ENCODE data around the gene SLC1A2. TPM values are rescaled to one million over a fixed set of nuclear protein-coding genes. Genes with fewer than 3 reads are reported as not detected.

Gene SLC1A2
- total RNA-seq, 3 donors from 2014 or later, result 0.32 to 23.7 (median 10.5) TPM

GRCh38 chr11:35261197-35261596 lies 158.2 kb downstream of the SLC1A2 start:
- DNase-seq (ENCODE audit: low spot score in 2 of 2), result no peak
- no peak overlapping the region for H3K4me3 ChIP-seq
- no peaks in the 10 kb centered on the region for H3K36me3 ChIP-seq
- intact Hi-C loops (cut with DNase I; ENCODE audit: low total_unique reads), result no loop called here
- H3K4me1 ChIP-seq, result no peaks in the 10 kb centered on the region
- H3K27me3 ChIP-seq, result no peaks in the 10 kb centered on the region
- no peak overlapping the region for H3K27ac ChIP-seq
- TF ChIP-seq CTCF (IDR thresholded peaks at IDR 0.05), result no peak
- no peak for TF ChIP-seq POLR2AphosphoS5 (IDR thresholded peaks at IDR 0.05)
- no peak for TF ChIP-seq POLR2A (IDR thresholded peaks at IDR 0.05)
- H3K9me3 ChIP-seq, result no peaks in the 10 kb centered on the region

- TF ChIP-seq POLR2AphosphoS5 (IDR thresholded peaks at IDR 0.05) (no peak), POLR2A (IDR thresholded peaks at IDR 0.05) (no peak)
- H3K27me3 ChIP-seq, result no peaks in the 10 kb centered on the region
- H3K4me1 ChIP-seq, result no peaks in the 10 kb centered on the region
- no peaks in the 10 kb centered on the region for H3K9me3 ChIP-seq
- intact Hi-C loops (cut with DNase I; ENCODE audit: low total_unique reads), result no loop called here
- H3K27ac ChIP-seq, result no peak overlapping the region
- DNase-seq (ENCODE audit: low spot score in 2 of 2), result no peak
- H3K36me3 ChIP-seq, result no peaks in the 10 kb centered on the region
- H3K4me3 ChIP-seq, result no peak overlapping the region
Observed at GRCh38 chr11:35260342-35260985, 158.9 kb downstream of the SLC1A2 start.

- no peak for TF ChIP-seq POLR2AphosphoS5 (IDR thresholded peaks at IDR 0.05)
- no peak for TF ChIP-seq POLR2A (IDR thresholded peaks at IDR 0.05)
- no peak for DNase-seq (ENCODE audit: low spot score in 2 of 2)
Observed at GRCh38 chr11:35259529-35259928, 159.8 kb downstream of the SLC1A2 start.

GRCh38 chr11:35257281-35257680 lies 162.1 kb downstream of the SLC1A2 start:
- TF ChIP-seq CTCF (IDR thresholded peaks at IDR 0.05) (no peak), POLR2AphosphoS5 (IDR thresholded peaks at IDR 0.05) (no peak), POLR2A (IDR thresholded peaks at IDR 0.05) (no peak)
- Histone ChIP-seq H3K9me3 (no peaks in the 10 kb centered on the region), H3K27ac (no peak overlapping the region), H3K4me3 (no peak overlapping the region), H3K4me1 (no peaks in the 10 kb centered on the region), H3K36me3 (no peaks in the 10 kb centered on the region), H3K27me3 (no peaks in the 10 kb centered on the region)
- no peak for DNase-seq (ENCODE audit: low spot score in 2 of 2)
- intact Hi-C loops (cut with DNase I; ENCODE audit: low total_unique reads), result no loop called here

More at GRCh38 chr11:35259529-35259928, 159.8 kb downstream of the SLC1A2 start:
- Histone ChIP-seq H3K4me1 (no peaks in the 10 kb centered on the region), H3K27ac (no peak overlapping the region), H3K36me3 (no peaks in the 10 kb centered on the region), H3K9me3 (no peaks in the 10 kb centered on the region), H3K27me3 (no peaks in the 10 kb centered on the region), H3K4me3 (no peak overlapping the region)
- intact Hi-C loops (cut with DNase I; ENCODE audit: low total_unique reads), result no loop called here

GRCh38 chr11:35256296-35256695 lies 163.1 kb downstream of the SLC1A2 start:
- intact Hi-C loops (cut with DNase I; ENCODE audit: low total_unique reads), result no loop called here
- no peaks in the 10 kb centered on the region for H3K27me3 ChIP-seq

GRCh38 chr11:35255514-35255913 lies 163.8 kb downstream of the SLC1A2 start:
- TF ChIP-seq POLR2A (IDR thresholded peaks at IDR 0.05) (no peak), POLR2AphosphoS5 (IDR thresholded peaks at IDR 0.05) (no peak), CTCF (IDR thresholded peaks at IDR 0.05) (no peak)
- intact Hi-C loops (cut with DNase I; ENCODE audit: low total_unique reads), result no loop called here

More at GRCh38 chr11:35256296-35256695, 163.1 kb downstream of the SLC1A2 start:
- no peak overlapping the region for H3K27ac ChIP-seq
- no peaks in the 10 kb centered on the region for H3K4me1 ChIP-seq
- H3K36me3 ChIP-seq, result no peaks in the 10 kb centered on the region
- no peak for DNase-seq (ENCODE audit: low spot score in 2 of 2)
- H3K4me3 ChIP-seq, result no peak overlapping the region
- H3K9me3 ChIP-seq, result no peaks in the 10 kb centered on the region
- no peak for TF ChIP-seq CTCF (IDR thresholded peaks at IDR 0.05)

More at GRCh38 chr11:35255514-35255913, 163.8 kb downstream of the SLC1A2 start:
- Histone ChIP-seq H3K4me3 (no peak overlapping the region), H3K27me3 (no peaks in the 10 kb centered on the region), H3K36me3 (no peaks in the 10 kb centered on the region), H3K4me1 (no peaks in the 10 kb centered on the region), H3K27ac (no peak overlapping the region), H3K9me3 (no peaks in the 10 kb centered on the region)
- DNase-seq (ENCODE audit: low spot score in 2 of 2), result no peak

All from breast epithelium (tissue), 4 donors.